GM21367 (cell line): ENCODE data around the gene GOLGA6A.
"Not testable (repeated sequence)": the region's sequence is repeated elsewhere in the genome, so short reads cannot be mapped to it uniquely, and the experiment has no call there.

Experiments used
- ATAC-seq: cut with Tn5 transposase; IDR thresholded peaks from one replicate; pipeline ENCODE4 v1.9.1; 2021; ENCODE audit not compliant: unreplicated experiment

Gene GOLGA6A

DNA sequence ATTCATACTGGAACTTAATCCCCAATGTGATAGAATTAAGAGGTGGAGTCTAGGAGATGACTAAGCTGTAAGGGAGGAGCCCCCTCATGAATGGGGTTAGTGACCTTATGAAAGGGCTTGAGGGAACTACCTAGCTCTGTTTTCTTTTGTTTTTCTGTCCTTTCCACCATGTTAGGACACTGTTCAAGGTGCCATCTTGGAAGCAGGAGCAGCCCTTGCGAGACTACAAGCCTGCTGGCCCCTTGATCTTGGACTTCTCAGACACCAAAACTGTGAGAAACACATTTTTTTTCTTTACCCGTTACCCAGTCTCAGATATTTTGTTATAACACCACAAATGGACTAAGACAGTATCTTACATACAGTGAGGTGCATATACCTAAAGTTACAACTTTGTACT is 26.5 kb downstream of the GOLGA6A start:
- no peak for ATAC-seq

DNA sequence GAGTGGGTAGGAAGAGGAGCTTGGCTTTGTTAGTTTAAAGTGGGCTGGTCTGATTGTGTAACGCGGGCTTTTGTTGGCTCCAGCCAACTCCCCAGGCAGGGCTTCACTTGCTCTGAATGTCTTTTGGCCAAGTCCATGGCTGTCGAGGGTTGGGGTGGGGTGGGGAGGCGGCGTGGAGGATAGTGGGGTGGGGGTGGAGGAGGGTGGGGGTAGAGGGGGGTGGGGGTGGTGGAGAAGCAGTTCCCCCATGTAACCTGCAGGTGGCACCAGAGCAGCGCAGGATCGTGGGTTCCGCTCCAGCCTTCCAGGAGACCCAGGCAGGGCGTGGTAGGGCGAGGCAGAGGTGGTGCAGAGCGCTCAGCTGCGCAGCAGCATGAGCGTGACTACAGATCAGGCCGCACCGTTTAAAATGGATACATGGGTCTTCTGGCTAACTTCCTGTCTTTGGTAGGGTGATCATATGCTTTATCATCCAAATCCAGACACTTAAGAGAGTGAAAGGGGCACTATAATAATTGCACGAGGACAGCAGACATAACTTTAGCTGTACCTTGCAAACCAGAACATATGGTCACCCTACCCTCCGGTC is 28.3 kb downstream of the GOLGA6A start:
- ATAC-seq = no peak

DNA sequence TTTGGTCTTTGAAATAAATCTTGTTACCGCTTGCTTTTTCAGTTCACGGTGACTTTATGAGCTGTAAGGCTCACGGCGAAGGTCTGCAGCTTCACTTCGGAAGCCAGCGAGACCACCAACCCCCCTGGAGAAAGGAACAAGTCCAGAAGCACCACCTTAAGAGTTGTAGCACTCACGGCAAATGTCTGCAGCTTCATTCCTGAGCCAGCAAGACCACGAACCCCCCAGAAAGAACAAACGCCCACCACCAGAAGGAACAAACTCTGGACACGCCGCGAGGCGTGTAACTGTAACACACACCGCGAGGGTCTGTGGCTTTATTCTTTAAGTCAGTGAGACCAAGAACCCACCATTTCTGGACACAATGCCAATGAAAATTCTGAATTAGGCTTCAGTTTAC is 28.8 kb downstream of the GOLGA6A start:
- no peak for ATAC-seq

DNA sequence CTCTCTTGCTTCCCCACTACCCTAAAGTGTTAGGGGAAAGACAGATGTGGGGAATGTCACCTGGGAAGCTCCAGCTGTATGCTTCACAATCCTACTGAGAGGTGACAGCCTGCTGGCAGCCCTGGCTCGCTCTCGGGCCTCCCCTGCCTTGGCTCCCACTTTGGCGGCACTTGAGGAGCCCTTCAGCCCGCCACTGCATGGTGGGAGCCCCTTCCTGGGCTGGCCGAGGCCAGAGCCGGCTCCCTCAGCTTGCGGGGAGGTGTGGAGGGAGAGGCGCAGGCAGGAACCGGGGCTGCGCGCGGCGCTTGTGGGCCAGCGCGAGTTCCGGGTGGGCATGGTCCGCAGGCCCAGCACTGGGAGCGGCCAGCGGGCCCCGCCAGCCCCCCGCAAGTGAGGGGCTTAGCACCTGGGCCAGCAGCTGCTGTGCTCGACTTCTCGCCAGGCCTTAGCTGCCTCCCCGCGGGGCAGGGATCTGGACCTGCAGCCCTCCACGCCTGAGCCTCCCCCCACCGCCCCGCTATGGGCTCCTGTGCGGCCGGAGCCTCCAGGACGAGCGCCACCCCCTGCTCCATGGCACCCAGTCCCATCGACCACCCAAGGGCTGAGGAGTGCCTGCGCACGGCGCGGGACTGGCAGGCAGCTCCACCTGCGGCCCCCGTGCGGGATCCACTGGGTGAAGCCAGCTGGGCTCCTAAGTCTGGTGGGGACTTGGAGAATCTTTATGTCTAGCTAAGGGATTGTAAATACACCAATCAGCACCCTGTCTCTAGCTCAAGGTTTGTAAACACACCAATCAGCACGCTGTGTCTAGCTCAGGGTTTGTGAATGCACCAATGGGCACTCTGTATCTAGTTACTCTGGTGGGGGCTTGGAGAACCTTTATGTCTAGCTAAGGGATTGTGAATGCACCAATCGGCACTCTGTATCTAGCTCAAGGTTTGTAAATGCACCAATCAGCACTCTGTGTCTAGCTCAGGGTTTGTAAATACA is 29.8 kb downstream of the GOLGA6A start:
- not testable (repeated sequence) for ATAC-seq

DNA sequence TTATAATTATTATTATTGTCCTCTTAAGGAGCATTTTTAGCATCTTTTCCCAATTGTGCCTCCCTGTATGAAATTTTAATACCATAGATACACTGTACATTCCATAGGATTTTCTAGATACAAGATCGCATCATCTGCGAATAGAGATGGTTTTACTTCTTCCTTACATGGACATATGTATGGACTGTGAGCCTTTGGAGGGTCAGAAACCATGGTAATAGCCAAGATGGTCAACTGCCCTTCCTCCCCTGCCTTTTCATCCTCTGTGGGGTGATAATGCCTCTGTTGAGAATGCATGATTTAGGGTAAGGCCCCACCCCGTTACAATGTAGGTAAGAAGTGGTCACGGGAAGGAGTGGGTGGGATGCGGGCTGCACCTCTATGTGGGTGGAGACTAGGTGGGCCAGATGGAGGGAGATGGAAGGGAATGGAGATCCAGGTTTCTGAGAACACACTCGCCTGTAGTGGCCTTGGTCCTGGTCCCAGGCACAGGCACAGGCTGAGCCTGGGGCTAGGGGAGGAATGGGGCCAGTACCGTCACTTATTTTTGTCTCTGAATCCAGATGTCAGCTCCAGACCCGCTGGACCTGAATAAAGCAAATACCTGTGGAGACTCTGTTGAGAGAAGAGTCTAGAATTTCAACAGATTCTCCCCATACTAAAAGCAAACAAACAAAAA is 31.7 kb downstream of the GOLGA6A start:
- ATAC-seq = no peak

DNA sequence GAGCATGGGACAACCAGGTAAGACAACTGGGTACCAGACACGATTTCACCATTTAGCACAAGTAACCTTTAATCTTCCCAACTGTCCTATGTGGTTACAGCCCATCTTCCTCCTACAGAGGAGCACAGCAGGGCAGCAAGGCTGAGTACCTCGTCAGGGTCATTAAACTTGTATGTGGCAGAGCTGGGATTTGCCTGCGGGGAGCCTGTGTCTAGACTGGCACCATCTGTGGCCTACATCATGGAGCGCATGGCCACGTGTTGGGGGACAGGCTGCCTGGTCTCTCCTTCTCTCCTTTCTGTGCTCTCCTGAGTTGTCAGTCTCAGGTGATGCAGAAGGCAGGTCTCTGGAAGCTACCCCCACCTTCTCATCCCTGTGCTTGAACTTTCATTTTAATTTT is 32.2 kb downstream of the GOLGA6A start:
- ATAC-seq = no peak

DNA sequence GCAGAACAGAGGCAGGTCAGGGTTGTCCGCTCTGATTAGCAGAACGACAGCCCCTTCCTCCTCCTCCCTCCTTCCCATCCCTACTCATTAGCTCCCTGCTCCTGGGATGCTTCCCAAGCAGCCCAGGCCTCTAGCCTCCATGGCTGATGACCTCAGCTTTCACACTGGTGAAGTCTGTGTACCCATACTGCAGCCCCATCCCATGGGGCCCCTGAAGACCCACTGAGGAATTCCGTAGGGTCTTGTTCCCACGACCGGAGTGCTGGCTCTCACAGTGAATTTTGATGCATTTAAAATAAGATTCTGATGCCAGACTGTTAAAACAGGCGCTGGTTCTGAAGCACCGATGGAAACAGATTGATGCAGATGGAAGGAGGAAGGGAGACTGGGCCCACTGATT is 36.1 kb downstream of the GOLGA6A start:
- ATAC-seq = no peak

DNA sequence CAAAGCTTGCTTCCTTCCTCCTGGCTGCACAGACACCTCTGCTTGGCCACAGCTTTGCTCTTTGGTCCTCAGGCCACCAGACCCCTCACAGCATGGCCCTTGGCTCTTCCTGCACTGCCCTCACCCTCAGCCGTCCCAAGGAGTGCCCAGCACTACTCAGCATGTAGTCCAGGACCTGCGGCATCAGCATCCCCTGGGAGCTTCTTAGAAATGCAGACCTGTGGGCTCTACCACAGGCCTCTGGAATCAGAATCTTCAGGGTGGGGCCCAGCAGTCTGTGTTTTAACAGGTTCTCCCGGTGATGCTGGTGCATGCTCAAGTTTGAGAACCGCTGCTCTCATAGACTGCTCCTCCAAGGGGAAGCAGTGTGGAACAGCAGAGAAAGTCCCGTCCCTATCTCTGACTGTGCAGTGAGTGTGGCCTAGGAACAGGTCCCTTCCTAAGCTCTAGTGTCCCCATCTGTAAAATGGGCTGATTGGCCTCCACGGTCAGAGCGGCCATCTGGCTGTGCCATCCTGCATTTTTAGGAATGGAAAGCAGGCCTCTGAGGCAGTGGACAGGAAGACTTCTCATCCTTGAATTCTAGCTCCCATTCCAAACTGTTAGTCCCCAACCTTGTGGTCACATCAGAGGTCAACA is 36.6 kb downstream of the GOLGA6A start:
- no peak for ATAC-seq

DNA sequence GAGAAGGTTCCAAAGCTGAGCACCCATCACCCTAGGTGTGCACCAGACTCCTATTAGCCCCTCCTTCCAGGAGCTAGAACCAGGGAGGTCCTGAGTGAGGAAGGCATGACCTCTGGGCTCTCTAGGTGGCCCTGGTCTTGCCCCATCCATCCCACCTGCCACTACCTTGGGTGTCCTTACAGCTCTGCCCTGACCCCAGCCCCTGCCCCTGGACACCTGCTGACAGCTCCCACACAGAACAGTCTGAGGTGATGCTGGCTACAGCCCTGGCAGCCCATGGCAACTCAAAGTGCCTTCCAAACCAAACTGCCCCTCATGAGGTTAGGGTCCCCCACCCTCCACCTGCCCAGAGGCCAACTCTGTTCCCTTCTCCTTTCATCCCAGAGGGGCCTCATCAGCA is 37.2 kb downstream of the GOLGA6A start:
- ATAC-seq = no peak

DNA sequence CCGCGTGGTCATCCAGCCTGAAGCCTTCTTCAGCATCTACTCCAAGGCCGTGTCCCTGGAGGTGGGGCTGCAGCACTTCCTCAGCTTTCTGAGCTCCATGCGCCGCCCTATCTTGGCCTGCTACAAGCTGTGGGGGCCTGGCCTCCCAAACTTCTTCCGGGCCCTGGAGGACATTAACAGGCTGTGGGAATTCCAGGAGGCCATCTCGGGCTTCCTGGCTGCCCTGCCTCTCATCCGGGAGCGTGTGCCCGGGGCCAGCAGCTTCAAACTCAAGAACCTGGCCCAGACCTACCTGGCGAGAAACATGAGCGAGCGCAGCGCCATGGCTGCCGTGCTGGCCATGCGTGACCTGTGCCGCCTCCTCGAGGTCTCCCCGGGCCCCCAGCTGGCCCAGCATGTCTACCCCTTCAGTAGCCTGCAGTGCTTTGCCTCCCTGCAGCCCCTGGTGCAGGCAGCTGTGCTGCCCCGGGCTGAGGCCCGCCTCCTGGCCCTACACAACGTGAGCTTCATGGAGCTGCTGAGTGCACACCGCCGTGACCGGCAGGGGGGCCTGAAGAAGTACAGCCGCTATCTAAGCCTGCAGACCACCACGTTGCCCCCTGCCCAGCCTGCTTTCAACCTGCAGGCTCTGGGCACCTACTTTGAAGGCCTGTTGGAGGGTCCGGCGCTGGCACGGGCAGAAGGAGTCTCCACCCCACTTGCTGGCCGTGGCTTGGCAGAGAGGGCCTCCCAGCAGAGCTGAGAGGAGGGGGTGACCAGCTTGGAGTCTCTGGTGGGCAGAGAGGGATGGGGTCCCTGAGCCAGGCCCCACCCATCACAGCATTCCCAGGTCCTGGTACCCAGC is 37.9 kb downstream of the GOLGA6A start:
- ATAC-seq = no peak

DNA sequence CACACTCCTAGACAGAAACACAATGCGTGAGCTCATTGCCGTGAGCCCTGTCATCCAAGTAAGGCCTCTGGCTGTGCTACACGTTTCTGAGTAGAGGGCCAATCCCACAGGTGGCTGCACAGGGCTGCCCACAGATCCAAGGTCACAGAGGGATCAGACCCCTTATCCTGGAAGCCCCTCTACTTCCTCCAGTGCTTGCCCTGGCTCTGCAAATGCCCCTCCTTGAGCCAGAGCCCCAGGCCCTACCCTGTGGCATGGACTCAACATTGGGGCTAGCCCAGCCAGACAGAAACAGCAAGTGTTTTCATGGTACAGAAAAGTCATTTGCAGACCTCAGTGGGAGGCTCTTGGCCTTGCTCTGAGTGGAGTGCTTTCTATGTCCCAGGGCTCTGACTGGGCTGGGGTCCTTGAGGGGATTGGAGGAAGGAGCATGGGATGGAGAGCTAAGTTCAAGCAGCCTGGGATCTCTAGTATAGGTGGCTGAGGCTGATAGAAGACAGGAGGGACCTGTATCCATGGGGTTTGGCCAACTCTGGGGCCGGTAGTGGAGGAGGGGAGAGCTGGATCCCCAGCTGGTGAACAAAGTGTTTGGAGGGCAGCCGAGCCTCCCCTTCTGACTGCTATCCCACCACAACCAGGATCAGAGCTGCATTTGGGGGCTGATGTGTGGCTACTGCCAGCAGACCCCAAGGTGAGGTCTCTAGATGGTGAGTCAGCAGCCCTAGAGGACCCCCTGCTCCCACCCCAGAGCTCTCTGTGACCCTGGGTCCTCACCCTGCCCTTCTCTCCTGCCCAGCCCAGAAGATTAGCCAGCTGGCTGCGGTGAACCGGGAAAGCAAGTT is 38.7 kb downstream of the GOLGA6A start:
- no peak for ATAC-seq

DNA sequence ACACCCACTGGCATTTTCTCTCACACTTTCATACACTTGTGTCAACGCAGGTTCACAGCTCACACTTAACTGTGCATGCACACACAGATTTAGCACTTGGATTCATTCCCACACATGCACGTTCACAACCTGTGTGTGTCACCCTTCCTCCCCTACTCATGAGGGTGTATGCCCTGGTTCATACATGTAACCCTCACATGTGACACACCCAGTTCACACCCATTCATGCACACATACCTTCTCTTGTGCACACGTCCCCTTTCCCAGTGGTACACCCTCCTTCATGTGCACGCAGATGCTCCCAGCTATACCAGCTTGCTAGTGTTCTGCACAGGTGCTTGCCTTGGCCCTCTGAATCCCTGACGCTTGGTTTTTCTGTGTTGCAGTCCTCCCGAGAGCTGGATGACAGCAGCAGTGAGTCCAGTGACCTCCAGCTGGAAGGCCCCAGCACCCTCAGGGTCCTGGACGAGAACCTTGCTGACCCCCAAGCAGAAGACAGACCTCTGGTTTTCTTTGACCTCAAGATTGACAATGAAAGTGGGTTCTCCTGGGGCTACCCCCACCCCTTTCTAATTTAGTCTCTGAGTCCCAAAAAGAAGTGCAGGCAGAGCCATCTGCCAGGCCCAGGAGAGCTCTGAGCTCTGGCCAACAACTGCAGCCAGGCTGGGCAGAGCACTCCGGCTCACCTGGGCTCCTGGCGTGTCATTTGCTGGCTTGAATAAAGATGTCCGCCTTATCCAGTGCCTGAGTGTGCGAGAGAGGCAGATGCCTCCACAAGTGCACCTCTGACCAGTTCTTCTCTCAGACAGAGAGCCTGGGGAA is 39.5 kb downstream of the GOLGA6A start:
- ATAC-seq = no peak

DNA sequence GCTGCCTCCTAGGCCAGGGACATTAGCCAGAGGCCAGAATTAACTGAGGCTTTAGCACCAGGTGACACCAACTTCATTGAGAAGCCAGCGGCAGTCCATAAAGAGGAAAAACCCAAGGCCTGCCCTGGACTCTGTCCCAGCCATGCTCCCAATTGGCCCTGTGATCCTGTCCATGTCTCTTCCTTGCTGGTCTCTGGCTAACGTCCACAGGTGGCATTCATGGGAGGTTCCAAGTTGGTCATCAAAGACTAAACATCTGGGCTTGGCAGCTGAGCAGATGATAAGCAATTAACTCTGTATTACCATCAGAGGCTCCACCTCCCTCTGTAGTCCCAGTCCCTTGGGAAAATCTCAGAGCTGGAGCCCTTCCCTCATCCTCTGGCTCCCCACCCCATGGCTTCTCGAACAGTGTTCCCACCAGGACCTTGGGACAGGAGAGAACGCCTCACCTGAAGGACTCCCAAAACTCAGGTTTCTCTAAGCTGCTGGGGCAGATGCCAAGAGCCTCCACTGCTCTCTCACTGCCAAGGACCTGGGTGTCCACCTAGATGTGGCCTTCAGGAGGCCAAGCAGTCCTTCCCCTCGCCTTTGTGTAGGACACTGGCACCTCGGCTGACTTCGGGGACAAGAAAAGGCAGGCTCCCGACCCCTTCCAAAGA is 40.4 kb downstream of the GOLGA6A start:
- no peak for ATAC-seq

DNA sequence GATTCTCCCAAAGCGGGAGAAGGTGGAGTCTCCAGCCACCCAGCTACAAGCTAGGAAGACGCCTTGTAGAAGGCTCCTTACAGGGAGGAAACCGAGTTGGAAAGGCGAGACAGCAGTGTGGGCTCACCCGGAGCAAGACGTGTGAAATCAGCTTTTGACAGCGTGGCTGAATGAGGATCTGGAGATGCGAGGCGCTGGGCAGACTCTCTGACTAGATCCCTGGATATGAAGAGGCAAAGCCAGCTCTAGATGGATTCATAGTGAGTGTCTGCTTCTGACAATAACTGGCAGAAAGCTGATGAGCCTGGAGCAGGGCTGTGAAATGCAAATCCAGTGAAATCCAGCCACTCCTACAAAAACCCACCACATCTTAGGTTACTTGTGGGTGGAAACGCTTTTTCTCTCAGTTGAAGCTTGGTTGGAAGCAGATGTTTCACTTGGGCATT is 41.0 kb downstream of the GOLGA6A start:
- ATAC-seq = no peak

DNA sequence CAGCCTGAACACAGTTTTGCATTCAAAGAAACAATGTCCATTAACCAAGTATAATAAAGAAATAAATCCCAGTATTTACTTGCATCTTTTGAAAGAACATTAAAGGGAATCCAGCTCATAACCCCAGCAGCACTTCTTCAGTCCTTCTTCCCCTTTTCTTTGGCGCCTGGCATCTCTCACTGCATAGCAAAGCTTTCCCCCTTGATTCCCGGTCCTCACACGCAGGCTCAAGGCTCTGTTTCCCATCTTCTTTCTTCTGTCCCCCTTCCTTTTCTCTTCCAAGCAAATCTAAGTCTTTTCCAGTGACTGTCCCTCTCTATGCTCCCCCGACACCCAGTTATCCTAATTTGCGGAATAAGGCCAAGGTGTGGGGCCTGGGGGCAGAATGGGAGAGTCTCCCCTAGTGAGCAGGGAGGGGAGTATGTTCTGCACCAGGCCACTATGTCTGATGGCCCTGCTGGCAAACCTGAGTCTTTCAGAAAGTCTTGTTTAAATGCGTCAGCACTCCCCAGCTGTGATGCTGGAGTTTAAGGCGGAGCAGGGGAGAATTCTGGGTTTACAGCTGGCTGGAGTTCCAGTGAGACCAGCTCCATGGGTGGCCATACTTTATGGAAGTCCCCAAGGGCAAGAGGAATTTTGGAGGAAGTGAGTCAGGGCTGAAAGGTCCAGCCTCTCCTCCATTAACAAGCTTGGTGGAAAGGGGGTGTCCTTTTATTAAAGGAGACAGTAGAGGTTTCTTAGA is 42.1 kb downstream of the GOLGA6A start:
- no peak for ATAC-seq

DNA sequence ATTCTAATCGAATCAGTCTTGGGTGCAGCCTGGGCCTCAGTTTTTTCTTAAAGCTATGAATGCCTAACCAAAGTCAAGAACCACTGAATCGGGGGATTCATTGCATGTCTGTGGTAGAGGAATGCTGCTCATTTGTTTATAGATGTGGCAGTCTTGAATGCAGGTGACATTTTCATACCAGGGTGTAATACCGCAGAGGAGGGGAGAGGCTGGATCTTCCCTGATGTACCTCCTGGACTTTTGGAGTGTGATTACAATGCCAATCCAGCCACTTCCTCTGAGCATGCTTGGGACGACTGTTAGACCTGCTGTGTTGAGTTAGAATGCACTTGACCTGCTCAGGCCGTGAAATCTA is 42.7 kb downstream of the GOLGA6A start:
- no peak for ATAC-seq
